Neural cell (in vitro differentiated cells): Measurements from ENCODE around the gene MSI2. TPM values are rescaled to one million over a fixed set of nuclear protein-coding genes. Genes with fewer than 3 reads are reported as not detected.

ENCODE experiments used
- H2AFZ ChIP-seq: fragments of 200-600, 300-800 bp; sonication (generic), shearing (Covaris generic); 2 replicates; pipeline ENCODE4 v1.6.0; 2014; ENCODE audit warnings: low read depth, mild to moderate bottlenecking, antibody characterized with exemption, low read length, moderate library complexity
- H3F3A ChIP-seq: fragments of 200-600 bp; shearing (Covaris generic); 2 replicates; pipeline ENCODE4 v1.6.1; 2016; ENCODE audit warnings: mild to moderate bottlenecking, moderate library complexity, mixed read lengths, antibody characterized with exemption, low read length; ENCODE audit not compliant: insufficient read depth, poor library complexity, severe bottlenecking
- H3K27ac ChIP-seq: fragments of 200-600, 300-800 bp; sonication (generic), shearing (Covaris generic); 2 replicates; pipeline ENCODE4 v1.5.1; 2014; ENCODE audit warnings: mild to moderate bottlenecking, low read length, moderate library complexity
- H3K27me3 ChIP-seq: fragments of 300-800, 200-600 bp; sonication (generic), shearing (Covaris generic); 2 replicates; pipeline ENCODE4 v1.6.0; 2014; ENCODE audit warnings: mild to moderate bottlenecking, low read depth, low read length, moderate library complexity; ENCODE audit not compliant: insufficient read depth
- H3K36me3 ChIP-seq: fragments of 300-800, 200-600 bp; sonication (generic), shearing (Covaris generic); 2 replicates; pipeline ENCODE4 v1.5.1; 2014; ENCODE audit warnings: mild to moderate bottlenecking, antibody characterized with exemption, low read length, moderate library complexity; ENCODE audit not compliant: insufficient read depth
- H3K4me2 ChIP-seq: fragments of 300-800, 200-600 bp; sonication (generic), shearing (Covaris generic); 2 replicates; pipeline ENCODE4 v1.6.0; 2014; ENCODE audit warnings: mild to moderate bottlenecking, low read length
- H3K4me3 ChIP-seq: fragments of 300-800, 200-600 bp; sonication (generic), shearing (Covaris generic); 2 replicates; pipeline ENCODE4 v1.5.1; 2014; ENCODE audit warnings: mild to moderate bottlenecking, low read length, moderate library complexity
- H3K79me2 ChIP-seq: fragments of 200-600 bp; shearing (Covaris generic); replicated peaks from 2 replicates; pipeline ENCODE4 v1.6.0; 2014; ENCODE audit warnings: mild to moderate bottlenecking, low read length, moderate library complexity; ENCODE audit not compliant: insufficient read depth
- H3K9ac ChIP-seq: fragments of 300-800, 200-600 bp; sonication (generic), shearing (Covaris generic); 2 replicates; pipeline ENCODE4 v1.6.1; 2016; ENCODE audit warnings: mild to moderate bottlenecking, low read length, mixed read lengths
- H3K9me2 ChIP-seq: fragments of 200-600 bp; shearing (Covaris generic); 2 replicates; pipeline ENCODE4 v1.6.1; 2016; ENCODE audit warnings: mild to moderate bottlenecking, low read length, mixed read lengths; ENCODE audit not compliant: insufficient read depth
- H3K9me3 ChIP-seq: fragments of 200-600, 300-800 bp; sonication (generic), shearing (Covaris generic); 2 replicates; pipeline ENCODE4 v1.6.1; 2016; ENCODE audit warnings: mild to moderate bottlenecking, mixed run types, low read length, moderate library complexity, mixed read lengths
- H4K20me1 ChIP-seq: fragments of 200-600 bp; shearing (Covaris generic); 2 replicates; pipeline ENCODE4 v1.6.1; 2016; ENCODE audit warnings: mild to moderate bottlenecking, mixed run types; ENCODE audit not compliant: insufficient read depth
- CTCF ChIP-seq: fragments of 450-650 bp; IDR thresholded peaks from 2 replicates; pipeline ENCODE4 v1.5.1; 2014; ENCODE audit warnings: antibody characterized with exemption, mild to moderate bottlenecking, moderate library complexity; ENCODE audit not compliant: poor library complexity, severe bottlenecking
- EP300 ChIP-seq: fragments of 450-650 bp; conservative IDR thresholded peaks from 2 replicates; pipeline ENCODE4 v1.6.1; 2014; ENCODE audit warnings: antibody characterized with exemption, mild to moderate bottlenecking, moderate library complexity; ENCODE audit not compliant: poor library complexity, severe bottlenecking
- EZH2 ChIP-seq: fragments of 200-600, 300-800 bp; shearing (Covaris generic), sonication (generic); IDR thresholded peaks from 2 replicates; pipeline ENCODE4 v1.6.1; 2014; ENCODE audit warnings: antibody characterized with exemption, low read length, borderline replicate concordance, mild to moderate bottlenecking; ENCODE audit not compliant: insufficient read depth, poor library complexity, severe bottlenecking
- MXI1 ChIP-seq: fragments of 450-650 bp; conservative IDR thresholded peaks from 2 replicates; pipeline ENCODE4 v1.6.1; 2014; ENCODE audit warnings: antibody characterized with exemption, mild to moderate bottlenecking; ENCODE audit not compliant: poor library complexity, severe bottlenecking
- POLR2AphosphoS5 ChIP-seq: IDR thresholded peaks from 2 replicates; pipeline ENCODE4 v1.6.1; 2012
- RAD21 ChIP-seq: fragments of 450-650 bp; conservative IDR thresholded peaks from 2 replicates; pipeline ENCODE4 v1.6.1; 2014; ENCODE audit warnings: antibody characterized with exemption, mild to moderate bottlenecking, moderate library complexity
- REST ChIP-seq: IDR thresholded peaks from 2 replicates; pipeline ENCODE4 v1.6.1; 2012; ENCODE audit warnings: borderline replicate concordance
- SMC3 ChIP-seq: fragments of 450-650 bp; conservative IDR thresholded peaks from 2 replicates; pipeline ENCODE4 v1.6.1; 2014; ENCODE audit warnings: antibody characterized with exemption, mild to moderate bottlenecking, moderate library complexity; ENCODE audit not compliant: poor library complexity
- TAF1 ChIP-seq: IDR thresholded peaks from 2 replicates; pipeline ENCODE4 v1.6.1; 2012; ENCODE audit warnings: low read depth
- polyA plus RNA-seq: library from polyadenylated mRNA; depleted of rRNA; stranded (reverse); fragments of >200 nt; gene quantifications from 2 replicates; pipeline ENCODE4 v1.2.3, GENCODE V29; 2014

Gene MSI2
- polyA plus RNA-seq, 1 donor from 2014 or later = 61.4 TPM

GRCh38 chr17:57557416-57557815 lies 301.1 kb downstream of the MSI2 start:
- Histone ChIP-seq H3K27me3 (no peaks in the 10 kb centered on the region), H3K9ac (peak overlapping the region; percentile 22), H3K27ac (peak overlapping the region; percentile 51), H2AFZ (no peak overlapping the region), H3K4me3 (peak overlapping the region; percentile 26), H3K36me3 (no peaks in the 10 kb centered on the region), H3K9me2 (no peaks in the 10 kb centered on the region), H3F3A (peaks cover 4% of the 10 kb centered on the region), H4K20me1 (no peaks in the 10 kb centered on the region), H3K9me3 (no peaks in the 10 kb centered on the region), H3K4me2 (no peak overlapping the region), H3K79me2 (peaks cover 29% of the 10 kb centered on the region)
- no peak for TF ChIP-seq EP300

GRCh38 chr17:57557834-57558681 lies 301.7 kb downstream of the MSI2 start:
- peaks cover 23% of the 10 kb centered on the region for H3K79me2 ChIP-seq
- no peaks in the 10 kb centered on the region for H3K9me3 ChIP-seq
- H3K4me3 ChIP-seq = peak overlapping the region; percentile 26
- H3F3A ChIP-seq = peaks cover 4% of the 10 kb centered on the region
- no peaks in the 10 kb centered on the region for H3K36me3 ChIP-seq
- peak overlapping the region; percentile 22 for H3K9ac ChIP-seq
- H3K27me3 ChIP-seq = no peaks in the 10 kb centered on the region
- H2AFZ ChIP-seq = no peak overlapping the region
- peak overlapping the region; percentile 51 for H3K27ac ChIP-seq
- no peak overlapping the region for H3K4me2 ChIP-seq
- TF ChIP-seq REST (no peak), EP300 (peak; percentile 16), SMC3 (no peak), RAD21 (peak; percentile 9), POLR2AphosphoS5 (no peak)
- H4K20me1 ChIP-seq = no peaks in the 10 kb centered on the region
- H3K9me2 ChIP-seq = no peaks in the 10 kb centered on the region

GRCh38 chr17:57559226-57559625 lies 302.9 kb downstream of the MSI2 start:
- H3K36me3 ChIP-seq = no peaks in the 10 kb centered on the region
- no peaks in the 10 kb centered on the region for H3K27me3 ChIP-seq
- H3K27ac ChIP-seq = no peak overlapping the region
- H3K9me2 ChIP-seq = no peaks in the 10 kb centered on the region
- no peak overlapping the region for H3K4me3 ChIP-seq
- H3K9me3 ChIP-seq = no peaks in the 10 kb centered on the region
- no peaks in the 10 kb centered on the region for H4K20me1 ChIP-seq
- no peak overlapping the region for H3K9ac ChIP-seq
- H3K4me2 ChIP-seq = no peak overlapping the region
- H3F3A ChIP-seq = no peaks in the 10 kb centered on the region
- H2AFZ ChIP-seq = no peak overlapping the region
- TF ChIP-seq POLR2AphosphoS5 (no peak), EZH2 (no peak), SMC3 (no peak), MXI1 (no peak), REST (no peak), CTCF (no peak), EP300 (no peak), RAD21 (no peak), TAF1 (no peak)
- H3K79me2 ChIP-seq = peaks cover 25% of the 10 kb centered on the region
